ENCODE measurements around the gene SPARC.
A peak's percentile ranks its signal among the peaks of the same experiment; 100 is the strongest.

Gene SPARC

GRCh38 chr5:151677776-151678545 is 8.8 kb downstream of the SPARC start:
- DNase-seq = no peak

- DNase-seq = no peak
These were observed 10.0 kb downstream of the SPARC start for GRCh38 chr5:151676719-151677118.

- no peak for DNase-seq
These were observed 10.4 kb downstream of the SPARC start for GRCh38 chr5:151676314-151676712.

- no peak for DNase-seq
These were observed 11.0 kb downstream of the SPARC start for GRCh38 chr5:151675611-151676313.

- DNase-seq = no peak
These were observed 11.8 kb downstream of the SPARC start for GRCh38 chr5:151674626-151675610.

- DNase-seq = no peak
These were observed 13.3 kb downstream of the SPARC start for GRCh38 chr5:151673421-151673820.

- DNase-seq = no peak
These were observed 14.2 kb downstream of the SPARC start for GRCh38 chr5:151672516-151672915.

GRCh38 chr5:151671950-151672349 is 14.8 kb downstream of the SPARC start:
- no peak for DNase-seq

GRCh38 chr5:151670953-151671636 is 15.6 kb downstream of the SPARC start:
- no peak for DNase-seq

- no peak for DNase-seq
These were observed 16.5 kb downstream of the SPARC start for GRCh38 chr5:151670083-151670686.

- DNase-seq = no peak
These were observed 19.6 kb downstream of the SPARC start for GRCh38 chr5:151667083-151667482.

- no peak for DNase-seq
These were observed 21.1 kb downstream of the SPARC start for GRCh38 chr5:151665613-151666012.

GRCh38 chr5:151664694-151665585 is 21.8 kb downstream of the SPARC start:
- DNase-seq = no peak

GRCh38 chr5:151663617-151664293 is 23.0 kb downstream of the SPARC start:
- DNase-seq = no peak

GRCh38 chr5:151662805-151663204 is 23.9 kb downstream of the SPARC start:
- DNase-seq = no peak

- no peak for DNase-seq
These were observed 24.6 kb downstream of the SPARC start for GRCh38 chr5:151661968-151662732.

GRCh38 chr5:151660616-151661495 is 25.9 kb downstream of the SPARC start:
- no peak for DNase-seq

- peak; percentile 77 for DNase-seq
These were observed 27.5 kb downstream of the SPARC start for GRCh38 chr5:151659001-151659754.
